NCI-H524 treated with DMSO at 0.1 percent for 48 hours (cell line): Measurements from ENCODE around the gene ENPP7.

ENCODE experiments used
- DNase-seq: peaks from one replicate; lab custom pipeline; 2025; lab: John Stamatoyannopoulos, UW

ENPP7 gene

DNA sequence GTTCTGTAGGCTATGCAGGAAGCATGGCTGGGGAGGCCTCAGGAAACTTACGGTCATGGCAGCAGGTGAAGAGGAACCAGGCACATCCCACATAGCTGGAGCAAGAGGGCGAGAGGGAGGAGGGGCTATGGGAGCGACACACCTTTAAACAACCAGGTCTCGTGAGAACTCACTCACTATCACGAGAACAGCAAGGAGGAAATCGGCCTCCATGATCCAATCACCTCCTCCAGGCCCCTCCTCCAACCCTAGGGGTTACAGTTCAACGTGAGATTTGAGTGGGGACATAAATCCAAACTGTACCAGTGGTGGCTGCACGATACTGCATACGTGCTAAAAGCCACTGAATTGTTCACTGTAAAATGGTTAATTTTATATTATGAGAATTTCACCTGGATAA lies 26.1 kb upstream of the ENPP7 start:
- DNase-seq, result no peak

- DNase-seq, result no peak
These were observed 25.1 kb upstream of the ENPP7 start for GRCh38 chr17:79705674-79706073.

GRCh38 chr17:79706931-79707850 lies 23.6 kb upstream of the ENPP7 start:
- DNase-seq, result peak; percentile 100

DNA sequence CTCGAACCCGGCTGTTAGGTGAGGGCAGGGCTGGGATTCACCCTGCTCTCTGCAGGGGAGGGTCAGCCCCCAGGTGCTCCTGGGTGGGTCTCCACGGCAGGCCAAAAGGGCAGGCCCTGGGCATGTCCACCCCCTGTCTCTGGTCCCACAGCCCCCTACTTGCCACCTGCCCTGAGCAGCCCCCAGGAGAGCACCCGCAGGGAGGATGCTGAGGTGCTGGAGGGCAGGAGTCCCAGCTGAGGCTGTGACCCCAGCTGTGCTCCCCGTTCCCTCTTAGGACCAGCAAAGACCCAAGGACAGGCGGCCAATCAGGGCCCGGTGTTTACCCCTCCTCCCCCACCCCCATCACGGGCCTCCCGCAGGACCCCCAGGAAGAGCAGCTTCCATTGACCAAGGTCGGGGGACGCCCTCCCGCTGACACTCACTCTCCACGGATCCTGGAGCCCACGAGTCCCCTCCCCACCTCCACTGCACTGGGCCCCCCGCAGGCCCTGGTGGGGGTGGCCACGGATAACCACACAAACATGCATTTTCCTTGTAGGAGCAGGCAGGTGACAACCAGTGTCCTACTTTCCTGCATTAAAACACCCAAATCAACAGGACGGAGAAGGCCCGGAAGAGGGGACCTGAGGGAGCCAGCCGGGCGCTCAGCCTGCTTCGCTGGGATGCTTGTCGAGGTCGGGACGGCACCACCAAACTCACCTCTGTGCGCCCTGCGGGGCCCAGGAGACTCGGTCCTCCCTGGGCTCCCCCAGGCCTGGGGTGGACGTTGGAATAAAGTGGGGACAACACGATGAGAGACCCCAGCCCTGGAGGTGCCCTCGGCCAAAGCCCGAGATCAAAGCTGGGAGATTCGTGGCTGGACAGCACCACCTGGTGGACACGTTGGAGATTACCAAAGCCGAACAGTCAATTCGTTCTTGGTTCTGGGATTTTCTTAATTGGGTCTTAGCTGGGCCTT lies 22.5 kb upstream of the ENPP7 start:
- DNase-seq, result no peak

DNA sequence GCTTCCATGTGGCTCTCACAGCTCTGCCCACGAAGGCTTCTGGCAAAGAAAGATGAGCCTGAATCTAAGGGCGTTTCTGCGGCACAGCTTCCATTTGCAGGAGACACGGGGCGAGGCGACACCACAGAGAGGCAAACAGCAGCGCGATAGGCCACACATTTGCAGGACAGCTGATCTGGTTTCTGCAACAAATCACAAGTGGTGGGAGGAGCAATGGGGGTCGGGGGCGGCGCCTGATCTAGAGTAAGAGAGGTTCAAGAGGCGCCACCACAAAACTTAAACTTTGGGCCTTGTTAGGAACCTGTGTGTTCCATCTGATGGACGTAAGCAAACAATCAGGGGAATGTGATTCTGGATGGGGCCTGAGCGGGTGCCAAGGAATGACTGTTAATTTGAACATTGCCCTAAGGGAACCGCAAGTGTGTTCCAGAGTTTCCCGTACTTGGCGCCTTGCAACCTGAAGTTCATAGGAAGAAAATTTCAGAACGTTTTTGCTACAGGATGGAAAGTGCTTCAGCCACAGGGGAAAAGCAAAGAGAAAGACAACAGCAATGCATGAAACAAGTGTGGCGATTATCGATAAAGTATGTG lies 18.9 kb upstream of the ENPP7 start:
- no peak for DNase-seq

DNA sequence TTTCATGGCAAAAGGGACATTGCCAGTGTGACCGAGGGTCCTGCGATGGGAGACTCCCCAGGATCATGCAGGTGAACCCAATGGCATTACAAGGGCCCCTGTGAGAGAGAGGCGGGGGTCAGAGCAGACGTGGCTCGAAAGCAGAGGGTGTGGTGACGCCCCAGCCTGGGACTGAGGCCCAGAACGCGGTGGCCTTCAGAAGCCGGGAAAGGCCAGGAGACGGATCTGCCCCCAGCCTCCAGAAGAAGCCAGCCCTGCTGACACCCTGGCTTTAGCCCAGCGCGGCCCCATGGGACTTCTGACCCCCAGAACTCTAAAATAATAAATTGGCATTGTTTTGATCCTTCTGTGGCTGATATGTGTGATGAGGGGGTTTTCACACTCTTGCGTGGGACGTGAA lies 17.4 kb upstream of the ENPP7 start:
- DNase-seq, result no peak

GRCh38 chr17:79714176-79715097 lies 16.3 kb upstream of the ENPP7 start:
- DNase-seq, result no peak

DNA sequence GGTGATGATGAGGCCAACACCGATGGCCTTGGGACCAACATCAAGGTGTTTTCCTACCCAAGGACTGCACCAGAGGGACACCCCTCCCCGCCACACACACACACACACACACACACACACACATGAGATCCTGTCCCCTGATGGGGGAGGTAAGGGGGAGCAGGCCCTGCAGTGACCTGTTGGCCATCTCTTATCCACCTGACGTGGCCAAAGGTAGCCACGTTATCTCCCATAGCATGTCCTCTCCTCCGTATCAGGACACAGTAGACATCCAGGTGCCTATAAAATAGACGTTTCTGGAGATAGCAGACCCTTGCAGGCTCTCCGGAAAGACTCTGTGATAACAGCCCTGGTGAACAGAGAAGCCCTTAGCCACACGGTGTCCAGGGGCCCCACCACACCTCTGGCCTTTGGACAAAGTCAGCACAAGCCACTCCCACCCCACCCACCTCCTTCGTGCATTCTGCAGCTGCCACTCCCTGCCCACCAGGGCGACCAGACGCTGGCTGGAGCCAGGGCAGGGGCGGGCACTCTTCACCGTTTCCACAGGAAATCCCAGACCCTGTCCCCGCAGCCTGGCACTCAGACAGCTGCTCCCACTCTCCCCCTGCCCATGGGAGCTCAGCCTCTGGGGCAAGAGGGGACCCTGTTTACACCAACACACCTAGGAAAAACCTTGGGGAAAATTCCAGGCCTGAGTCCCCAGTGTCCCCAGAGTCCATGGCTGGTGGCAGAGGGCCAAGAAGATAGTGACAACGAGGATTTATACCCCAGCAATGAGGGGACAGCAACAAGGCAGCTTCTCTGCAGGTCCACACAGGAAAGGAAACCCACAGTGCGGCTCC lies 15.4 kb upstream of the ENPP7 start:
- DNase-seq, result no peak

DNA sequence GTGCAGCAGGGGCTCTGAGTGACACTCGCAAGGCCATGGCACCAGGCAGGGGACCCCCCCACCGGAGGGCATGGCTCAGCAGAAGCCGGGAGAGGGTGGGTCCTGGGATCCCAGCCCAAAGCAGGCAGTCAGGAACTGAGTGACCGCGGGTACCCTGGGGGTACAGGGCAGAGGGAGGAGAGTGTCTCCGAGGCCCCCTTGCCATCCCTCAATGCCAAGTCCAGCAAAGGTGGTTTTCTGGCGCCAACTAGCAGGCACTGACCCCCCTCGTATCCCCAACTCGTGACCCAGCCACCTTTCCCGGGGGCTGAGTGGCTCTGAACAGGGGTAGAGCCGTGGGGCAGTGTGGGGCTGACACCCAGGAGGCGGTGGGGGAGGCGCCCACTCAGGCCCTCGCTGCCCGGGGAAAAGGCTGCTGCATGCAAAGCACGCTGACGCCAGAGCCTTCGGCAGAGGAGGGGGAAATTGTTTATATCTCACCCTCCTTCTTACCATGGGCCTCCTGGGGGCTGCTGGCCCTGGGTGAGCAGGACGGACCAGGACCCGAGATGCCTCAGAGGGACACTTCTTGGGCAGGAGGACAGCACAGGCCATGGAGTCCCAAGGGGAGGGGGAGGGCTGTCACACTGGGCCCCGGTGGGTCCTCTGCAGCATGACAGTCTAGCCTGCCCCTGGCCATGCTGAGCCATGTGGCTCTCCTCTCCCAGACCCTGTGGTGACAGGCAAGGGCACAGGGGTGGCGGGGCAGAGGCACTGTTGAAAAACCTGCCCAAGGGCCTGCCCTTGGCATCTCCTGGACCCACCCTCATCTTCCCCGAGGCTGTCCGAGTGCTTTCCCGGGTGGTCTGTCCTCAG lies 14.6 kb upstream of the ENPP7 start:
- no peak for DNase-seq

DNA sequence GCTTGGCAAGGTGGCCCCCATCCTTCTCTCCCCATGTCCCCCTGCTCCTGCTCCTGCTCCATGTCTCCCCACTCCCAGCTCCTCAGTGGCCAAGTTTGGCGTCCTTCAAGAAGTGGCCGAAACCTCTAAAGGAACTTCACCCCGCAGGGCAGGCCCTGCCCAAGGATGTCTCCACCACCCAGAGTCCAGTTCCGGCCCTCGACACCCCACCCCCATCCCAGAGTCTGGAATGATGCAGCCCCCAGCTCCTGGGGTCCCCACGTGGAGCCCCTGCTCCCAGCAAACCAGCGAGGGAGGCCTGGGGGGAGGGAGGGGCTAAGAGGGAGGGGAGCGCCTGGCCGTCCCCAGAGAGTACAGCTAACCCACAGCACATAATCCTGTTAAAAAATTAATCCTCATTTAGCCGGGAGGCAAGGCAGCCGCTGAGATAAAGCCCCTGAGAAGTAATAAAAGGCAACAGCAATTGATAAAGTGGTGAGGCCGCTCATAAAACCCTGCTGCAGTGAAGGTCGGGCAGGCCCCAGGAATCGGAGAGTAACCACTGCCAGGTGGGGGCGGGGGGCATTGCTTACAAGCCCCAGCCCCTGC lies 9.9 kb upstream of the ENPP7 start:
- DNase-seq, result peak; percentile 97

GRCh38 chr17:79721993-79722671 lies 8.6 kb upstream of the ENPP7 start:
- peak; percentile 39 for DNase-seq

DNA sequence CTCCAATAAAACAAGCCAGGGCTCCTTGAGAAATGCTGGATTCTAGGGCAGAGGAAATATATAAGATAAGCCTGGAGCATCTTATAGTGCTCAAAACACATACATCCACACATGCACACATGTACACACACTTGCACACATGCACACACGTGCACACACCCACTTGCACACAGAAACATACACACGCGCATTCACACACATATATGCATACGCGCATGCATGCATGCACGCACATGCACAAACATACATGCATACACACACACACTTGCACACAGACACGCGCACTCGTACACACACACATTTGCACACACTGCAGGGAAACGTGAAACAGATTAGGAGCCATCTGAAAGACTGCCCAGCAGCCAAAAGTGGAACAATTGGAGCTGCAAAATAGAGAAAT lies 8.0 kb upstream of the ENPP7 start:
- DNase-seq, result no peak

DNA sequence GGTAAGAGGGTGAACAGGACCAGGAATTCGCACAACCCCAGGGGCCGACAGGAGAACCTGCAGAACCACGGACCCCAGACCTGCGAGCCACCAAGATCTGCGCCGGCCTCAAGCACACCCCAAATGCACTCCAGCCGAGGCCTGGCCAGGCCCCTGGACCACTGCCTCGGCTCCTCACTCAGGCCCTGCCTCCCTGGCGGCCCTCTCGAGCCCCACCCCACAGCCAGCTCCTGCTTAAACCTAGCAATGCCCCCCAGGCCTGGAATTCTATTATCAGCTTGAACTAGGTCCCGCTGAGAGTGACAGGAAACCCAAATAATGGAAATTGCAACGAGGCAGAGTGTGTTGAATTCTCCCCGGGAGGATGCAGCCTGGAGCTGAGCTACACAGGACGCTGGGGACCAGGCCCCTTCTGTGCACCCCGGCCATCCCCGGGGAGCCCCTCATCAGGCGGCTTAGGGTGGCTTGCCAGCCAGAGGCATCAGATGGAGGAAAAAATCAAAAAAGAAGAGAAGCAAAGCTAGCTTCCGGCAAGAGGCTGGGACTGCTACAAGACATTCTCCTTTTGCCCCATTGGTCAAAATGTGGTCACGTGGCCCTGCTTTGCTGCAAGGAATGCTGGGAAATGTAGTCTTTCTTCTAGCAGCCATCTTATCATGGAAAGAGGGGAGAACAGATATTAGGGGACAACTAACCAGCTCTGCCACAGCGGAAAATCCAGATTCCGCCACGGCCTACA lies 2.4 kb upstream of the ENPP7 start:
- peak; percentile 86 for DNase-seq

DNA sequence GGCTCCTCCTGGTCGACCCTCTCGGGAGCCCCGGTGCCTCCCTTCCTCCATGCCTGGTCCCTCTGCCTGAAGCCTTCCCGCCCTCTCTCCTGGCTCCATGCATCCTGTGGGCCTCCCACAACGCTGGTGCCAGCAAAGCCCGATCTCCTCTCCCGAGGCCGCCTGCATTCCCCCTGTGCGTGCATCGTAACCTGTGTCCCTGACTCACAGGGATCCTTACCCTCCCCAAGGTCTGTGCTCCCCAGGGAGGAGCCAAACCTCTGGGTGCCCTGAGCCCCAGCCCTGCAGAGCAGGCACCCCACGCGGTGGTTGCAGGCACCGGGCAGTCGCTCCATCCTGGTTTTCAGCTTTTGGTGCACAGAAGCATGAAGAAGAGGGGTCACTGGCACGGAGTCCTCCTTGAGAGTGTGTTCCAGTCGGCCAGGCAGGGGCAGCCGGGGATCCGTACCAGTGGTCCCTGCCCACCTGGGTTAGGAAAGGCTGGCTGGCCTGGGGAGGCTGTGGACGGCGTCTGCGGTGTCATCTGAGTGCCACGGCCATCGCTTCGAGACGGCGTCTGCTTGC lies 1.8 kb upstream of the ENPP7 start:
- no peak for DNase-seq

DNA sequence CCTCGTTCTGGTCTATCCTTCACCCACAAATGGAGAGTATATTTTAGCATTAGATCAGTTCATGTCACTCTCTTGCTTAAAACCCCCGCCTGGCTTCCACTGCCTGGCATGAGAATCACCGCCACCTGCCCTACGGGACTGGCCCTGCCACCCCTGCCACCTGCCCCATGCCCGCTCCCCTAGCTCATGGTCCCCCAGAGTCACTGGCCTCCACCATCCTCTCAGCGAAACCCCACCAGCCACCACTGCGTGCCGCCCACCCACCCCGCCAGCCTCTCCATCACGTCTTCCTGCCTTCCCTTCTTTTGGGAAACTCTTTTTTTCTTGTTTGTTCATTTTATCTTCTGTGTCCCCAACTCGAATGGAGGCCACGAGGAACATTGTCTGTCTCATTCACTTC lies 982 bp upstream of the ENPP7 start:
- no peak for DNase-seq

DNA sequence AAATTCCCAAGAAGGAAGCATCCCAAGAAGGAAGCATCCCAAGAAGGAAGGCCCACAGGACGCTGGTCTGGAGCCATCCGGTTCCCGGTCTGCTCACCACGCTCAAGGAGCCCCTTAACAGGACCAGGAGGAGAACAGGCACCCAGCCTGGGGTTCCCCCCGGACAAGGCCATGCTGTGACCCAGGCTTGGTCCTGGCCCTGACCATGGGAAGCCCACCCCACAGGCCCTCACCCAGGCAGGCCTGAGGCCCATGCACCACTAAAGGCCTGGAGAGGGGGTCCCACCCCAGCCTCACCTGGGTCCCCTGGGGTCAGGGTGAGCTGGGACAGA lies 340 bp upstream of the ENPP7 start:
- no peak for DNase-seq

DNA sequence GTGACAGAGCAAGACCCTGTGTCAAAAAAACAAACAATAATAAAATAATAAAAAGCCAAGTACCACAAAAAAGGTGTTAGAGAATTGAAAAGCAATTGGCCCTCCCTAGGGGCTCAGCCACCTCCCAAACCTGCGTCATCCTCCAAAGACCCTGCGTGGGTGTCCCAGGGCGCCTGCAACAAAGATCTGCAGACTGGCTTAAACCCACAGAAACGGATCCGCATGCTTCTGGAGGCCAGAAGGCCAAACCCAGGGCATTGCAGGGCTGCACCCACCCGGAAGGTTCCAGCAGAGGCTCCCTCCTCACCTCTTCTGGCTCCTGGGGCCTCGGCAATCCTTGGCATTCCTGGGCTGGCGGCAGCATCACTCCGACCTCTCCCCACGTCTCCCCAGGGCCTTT lies 1.5 kb downstream of the ENPP7 start:
- DNase-seq, result no peak
